Endothelial cell of umbilical vein (primary cell): Measurements from ENCODE around the gene CWC27. TPM values are rescaled to one million over a fixed set of nuclear protein-coding genes. Genes with fewer than 3 reads are reported as not detected.

Source experiments
- BruUV-seq: library from RNA; stranded (reverse); fragments of 400-500 nt; replicated peaks from 2 replicates; lab custom pipeline; 2021; lab: Mats Ljungman, UMichigan
- CTCF ChIA-PET: fragments of 300-600, 350-600 bp; sonication (Branson Sonifier 250); formaldehyde crosslinking; loops from one replicate; lab custom pipeline; 2021; ENCODE audit warnings: antibody characterized with exemption, inconsistent platforms; lab: Charles Lee
- POLR2A ChIA-PET: fragments of 300-600, 350-600 bp; sonication (Branson Sonifier 250); formaldehyde crosslinking; loops from one replicate; lab custom pipeline; 2021; ENCODE audit warnings: antibody characterized with exemption, inconsistent platforms; lab: Charles Lee
- DNase-seq: peaks from one replicate; pipeline ENCODE4 v3.0.0-alpha.2; 2011; ENCODE audit warnings: low read depth, low spot score
- FAIRE-seq: peaks from 2 replicates; lab custom pipeline; 2011; peaks lifted over from hg19 to GRCh38; lab: Jason Lieb, UNC
- H2AFZ ChIP-seq: 2 replicates; pipeline ENCODE4 v1.6.0; 2012; ENCODE audit warnings: low read depth, low read length, control low read depth, inconsistent platforms
- H3K27ac ChIP-seq: 2 replicates; pipeline ENCODE4 v1.5.1; 2011; ENCODE audit warnings: low read depth, mild to moderate bottlenecking, control low read depth, low read length, moderate library complexity; ENCODE audit not compliant: insufficient read depth
- H3K27me3 ChIP-seq, 2 experiments: 2 replicates each; pipeline versions ENCODE4 v1.6.0 to v1.6.1; 2011; ENCODE audit warnings: low read length in 2 of 2, mixed read lengths in 1 of 2; ENCODE audit not compliant: control insufficient read depth in 2 of 2, insufficient read depth in 2 of 2
- H3K36me3 ChIP-seq, 2 experiments: 2 replicates in 1 of 2; 3 replicates in 1 of 2; pipeline ENCODE4 v1.5.1; 2011; ENCODE audit warnings: low read length in 2 of 2, mild to moderate bottlenecking in 1 of 2, moderate library complexity in 1 of 2; ENCODE audit not compliant: control insufficient read depth in 2 of 2, insufficient read depth in 2 of 2; ENCODE audit errors: extremely low read depth in 1 of 2
- H3K4me1 ChIP-seq: 3 replicates; pipeline ENCODE4 v1.5.1; 2011; ENCODE audit warnings: mild to moderate bottlenecking, low read length; ENCODE audit not compliant: control insufficient read depth, insufficient read depth; ENCODE audit errors: extremely low read depth
- H3K4me2 ChIP-seq: 2 replicates; pipeline ENCODE4 v1.6.1; 2011; ENCODE audit warnings: low read length, control low read depth, mixed read lengths; ENCODE audit not compliant: insufficient read depth
- H3K4me3 ChIP-seq, 3 experiments: fragments of 200-600 bp in 1 of 3; sonication (generic), shearing (Covaris generic) in 1 of 3; replicated peaks in 1 of 3; 2 replicates each; pipeline ENCODE4 v1.5.1; 2011 to 2016; ENCODE audit warnings: control low read depth in 3 of 3, low read length in 3 of 3, mild to moderate bottlenecking in 2 of 3, inconsistent platforms in 1 of 3, low read depth in 1 of 3, moderate library complexity in 1 of 3; ENCODE audit not compliant: insufficient read depth in 1 of 3
- H3K79me2 ChIP-seq: 2 replicates; pipeline ENCODE4 v1.6.0; 2012; ENCODE audit warnings: low read length, inconsistent platforms; ENCODE audit not compliant: control insufficient read depth, insufficient read depth
- H3K9ac ChIP-seq: replicated peaks from 2 replicates; pipeline ENCODE3; 2011; ENCODE audit warnings: low read length, control low read depth; ENCODE audit not compliant: insufficient read depth; ENCODE audit errors: extremely low read depth
- H3K9me1 ChIP-seq: replicated peaks from 3 replicates; pipeline ENCODE4 v1.6.0; 2011; ENCODE audit warnings: mild to moderate bottlenecking, low read length; ENCODE audit not compliant: control insufficient read depth, insufficient read depth; ENCODE audit errors: extremely low read depth
- H3K9me3 ChIP-seq: replicated peaks from 2 replicates; pipeline ENCODE4 v1.5.1; 2012; ENCODE audit warnings: low read length, inconsistent platforms; ENCODE audit not compliant: control insufficient read depth, insufficient read depth
- H4K20me1 ChIP-seq: replicated peaks from 2 replicates; pipeline ENCODE3; 2011; ENCODE audit warnings: mild to moderate bottlenecking, low read length; ENCODE audit not compliant: control insufficient read depth, insufficient read depth; ENCODE audit errors: extremely low read depth
- CTCF ChIP-seq, 2 donors: IDR thresholded peaks; 1 replicate in 1 of 2; 2 replicates in 1 of 2; pipeline ENCODE4 v1.5.1; 2011; ENCODE audit warnings: low read length in 2 of 2, mild to moderate bottlenecking in 2 of 2, moderate library complexity in 2 of 2, control low read depth in 1 of 2, inconsistent platforms in 1 of 2, low read depth in 1 of 2; ENCODE audit not compliant: insufficient read depth in 1 of 2; ENCODE audit errors: extremely low read depth in 1 of 2
- EZH2 ChIP-seq: IDR thresholded peaks from 2 replicates; pipeline ENCODE4 v1.6.1; 2012; ENCODE audit warnings: borderline replicate concordance, low read depth, mild to moderate bottlenecking, moderate library complexity, low read length, inconsistent platforms; ENCODE audit not compliant: severe bottlenecking
- FOS ChIP-seq: IDR thresholded peaks from 2 replicates; pipeline ENCODE4 v1.6.1; 2011; ENCODE audit warnings: mild to moderate bottlenecking, low read length, moderate library complexity, borderline replicate concordance; ENCODE audit not compliant: insufficient read depth
- GATA2 ChIP-seq: IDR thresholded peaks from 2 replicates; pipeline ENCODE4 v1.7.0; 2011; ENCODE audit warnings: low read depth, mild to moderate bottlenecking, moderate library complexity, mixed read lengths, low read length; ENCODE audit not compliant: insufficient read length, insufficient read depth
- JUN ChIP-seq: IDR thresholded peaks from 2 replicates; pipeline ENCODE4 v1.6.1; 2011; ENCODE audit warnings: borderline replicate concordance, low read depth; ENCODE audit not compliant: insufficient read length, insufficient read depth
- MAX ChIP-seq: IDR thresholded peaks from 2 replicates; pipeline ENCODE4 v1.6.1; 2011; ENCODE audit not compliant: insufficient read depth, insufficient read length
- MYC ChIP-seq: IDR thresholded peaks from one replicate; pipeline ENCODE4 v1.6.1; 2011; ENCODE audit warnings: mild to moderate bottlenecking, low read depth, low read length
- POLR2A ChIP-seq: IDR thresholded peaks from 2 replicates; pipeline ENCODE4 v1.6.1; 2012; ENCODE audit warnings: low read depth, mild to moderate bottlenecking, control low read depth, low read length
- POLR2AphosphoS5 ChIP-seq: IDR thresholded peaks from 2 replicates; pipeline ENCODE4 v1.6.1; 2012; ENCODE audit warnings: low read depth, mild to moderate bottlenecking, control low read depth, low read length, moderate library complexity; ENCODE audit not compliant: insufficient read depth
- dilution Hi-C: fragments of 300-500 bp; cut with MboI; formaldehyde crosslinking; loops from one replicate; pipeline ENCODE4 v1.15.0; 2019; ENCODE audit warnings: low sequenced_read_pairs; ENCODE audit not compliant: extremely low pct_ligation_motif_present
- intact Hi-C: fragments of 100-400 bp; cut with micrococcal nuclease; formaldehyde crosslinking; loops from one replicate; pipeline ENCODE4 v1.10.0; 2022
- polyA plus RNA-seq, 4 experiments: library from polyadenylated mRNA; depleted of rRNA in 3 of 4; stranded (reverse) in 3 of 4; unstranded in 1 of 4; fragments of >200 nt; gene quantifications; 2 replicates each; pipeline versions ENCODE4 v1.2.1 to v1.2.3, GENCODE V29; 2011 to 2012; ENCODE audit warnings: missing spikeins in 1 of 4
- total RNA-seq: library from RNA; stranded (reverse); gene quantifications from 2 replicates; pipeline ENCODE4 v1.2.3, GENCODE V29; 2021

CWC27 gene
- total and polyA plus RNA-seq, 2 donors (not counting 3 experiments of a cell fraction or from before 2014, with no cell fraction given) = 11.9 to 23.8 TPM

GRCh38 chr5:64944868-64945267, 176.1 kb downstream of the CWC27 start:
- DNase-seq = no peak
- no peak overlapping the region for H3K27ac ChIP-seq
- no peaks in the 10 kb centered on the region for H3K9me1 ChIP-seq
- no peaks in the 10 kb centered on the region for H3K9me3 ChIP-seq
- no peaks in the 10 kb centered on the region for H3K36me3 ChIP-seq
- ChIA-PET POLR2A (no interaction called here), CTCF (no interaction called here)
- dilution Hi-C loops (no loop called here), intact Hi-C loops (no loop called here)
- H2AFZ ChIP-seq = no peak overlapping the region
- no peaks in the 10 kb centered on the region for H3K79me2 ChIP-seq
- H3K4me1 ChIP-seq = peaks cover 2% of the 10 kb centered on the region
- no peak overlapping the region for H3K4me2 ChIP-seq
- no peaks in the 10 kb centered on the region for H4K20me1 ChIP-seq
- H3K9ac ChIP-seq = no peak overlapping the region
- no peak for FAIRE-seq
- TF ChIP-seq POLR2A = no peak
- TF ChIP-seq POLR2AphosphoS5 = no peak
- no peak for TF ChIP-seq CTCF (IDR thresholded peaks at IDR 0.05; ENCODE audit: extremely low read depth in 1 of 2, insufficient read depth in 1 of 2, low read depth in 1 of 2, low read length in 2 of 2)
- no peak for TF ChIP-seq JUN
- no peaks in the 10 kb centered on the region for H3K27me3 ChIP-seq
- no TSS peak for BruUV-seq
- no peak overlapping the region for H3K4me3 ChIP-seq

GRCh38 chr5:64947031-64947430, 178.3 kb downstream of the CWC27 start:
- no TSS peak for BruUV-seq
- no peak overlapping the region for H2AFZ ChIP-seq
- FAIRE-seq (no peak), DNase-seq (peak; percentile 81)
- TF ChIP-seq GATA2 = no peak
- TF ChIP-seq POLR2A = no peak
- no peak for TF ChIP-seq FOS
- no peak for TF ChIP-seq MAX
- TF ChIP-seq POLR2AphosphoS5 = no peak
- TF ChIP-seq EZH2 = no peak
- no peak for TF ChIP-seq JUN
- TF ChIP-seq MYC = no peak
- TF ChIP-seq CTCF (IDR thresholded peaks at IDR 0.05; ENCODE audit: extremely low read depth in 1 of 2, insufficient read depth in 1 of 2, low read depth in 1 of 2, low read length in 2 of 2) = no peak
- no peak overlapping the region for H3K9ac ChIP-seq
- no peaks in the 10 kb centered on the region for H3K9me3 ChIP-seq
- no peaks in the 10 kb centered on the region for H4K20me1 ChIP-seq
- ChIA-PET CTCF (interaction anchor here (1.1 to 1.8 kb wide), 3 partner anchors 12 to 536 kb away, joined by 5 to 9 read pairs (median 8); no protein-coding TSS in a partner anchor), POLR2A (no interaction called here)
- H3K4me1 ChIP-seq = peaks cover 2% of the 10 kb centered on the region
- no peaks in the 10 kb centered on the region for H3K36me3 ChIP-seq
- no peaks in the 10 kb centered on the region for H3K27me3 ChIP-seq
- no peak overlapping the region for H3K4me2 ChIP-seq
- H3K9me1 ChIP-seq = no peaks in the 10 kb centered on the region
- H3K4me3 ChIP-seq = no peak overlapping the region
- H3K27ac ChIP-seq = no peak overlapping the region
- dilution Hi-C loops (no loop called here), intact Hi-C loops (no loop called here)
- no peaks in the 10 kb centered on the region for H3K79me2 ChIP-seq
